ENCODE measurements around the gene DNAH2. TPM values are rescaled to one million over a fixed set of nuclear protein-coding genes. Genes with fewer than 3 reads are reported as not detected.

The DNAH2 gene
- total and polyA plus RNA-seq, 2 of the 13 experiments (the other 11 are each of a cell fraction or from before 2014, with no cell fraction given) = not detected

DNA sequence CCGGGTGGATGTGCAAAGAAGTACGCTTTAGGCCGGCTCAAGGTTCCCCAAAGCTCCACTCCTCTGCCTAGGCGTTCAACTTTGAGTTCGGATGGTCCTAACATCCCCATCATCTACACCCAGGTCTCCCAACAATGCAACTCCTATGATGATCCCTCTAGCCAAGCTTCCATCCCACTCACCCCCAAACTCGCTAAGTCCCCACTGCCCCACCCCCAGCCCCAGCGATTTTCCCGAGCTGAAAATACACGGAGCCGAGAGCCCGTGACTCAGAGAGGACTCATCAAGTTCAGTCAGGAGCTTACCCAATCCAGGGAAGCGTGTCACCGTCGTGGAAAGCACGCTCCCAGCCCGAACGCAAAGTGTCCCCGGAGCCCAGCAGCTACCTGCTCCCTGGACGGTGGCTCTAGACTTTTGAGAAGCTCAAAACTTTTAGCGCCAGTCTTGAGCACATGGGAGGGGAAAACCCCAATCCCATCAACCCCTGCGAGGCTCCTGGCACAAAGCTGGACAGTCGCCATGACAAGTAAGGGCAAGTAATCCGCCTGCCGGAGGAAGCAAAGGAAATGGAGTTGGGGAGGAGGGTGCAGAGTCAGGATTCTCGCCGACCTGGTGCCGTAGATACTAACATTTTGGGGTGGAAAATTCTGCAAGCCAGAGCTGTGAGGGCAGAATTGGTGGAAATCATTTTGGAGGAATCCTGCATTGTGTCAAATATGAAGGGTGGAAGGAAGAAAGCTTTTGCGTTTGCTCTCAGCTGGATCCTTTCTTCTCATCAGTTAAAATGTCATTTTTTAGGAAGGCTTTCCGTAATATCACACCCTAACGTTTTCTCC, 30.3 kb upstream of the DNAH2 start, which contains the start of gene TP53 (continued):
- TF ChIP-seq, protein P1, sequence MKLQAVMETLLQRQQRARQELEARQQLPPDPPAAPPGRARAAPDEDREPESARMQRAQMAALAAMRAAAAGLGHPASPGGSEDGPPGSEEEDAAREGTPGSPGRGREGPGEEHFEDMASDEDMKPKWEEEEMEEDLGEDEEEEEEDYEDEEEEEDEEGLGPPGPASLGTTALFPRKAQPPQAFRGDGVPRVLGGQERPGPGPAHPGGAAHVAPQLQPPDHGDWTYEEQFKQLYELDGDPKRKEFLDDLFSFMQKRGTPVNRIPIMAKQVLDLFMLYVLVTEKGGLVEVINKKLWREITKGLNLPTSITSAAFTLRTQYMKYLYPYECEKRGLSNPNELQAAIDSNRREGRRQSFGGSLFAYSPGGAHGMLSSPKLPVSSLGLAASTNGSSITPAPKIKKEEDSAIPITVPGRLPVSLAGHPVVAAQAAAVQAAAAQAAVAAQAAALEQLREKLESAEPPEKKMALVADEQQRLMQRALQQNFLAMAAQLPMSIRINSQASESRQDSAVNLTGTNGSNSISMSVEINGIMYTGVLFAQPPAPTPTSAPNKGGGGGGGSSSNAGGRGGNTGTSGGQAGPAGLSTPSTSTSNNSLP (IDR thresholded peaks at IDR 0.05; ENCODE audit: low read depth, low read length) = no peak
- TF ChIP-seq TCF7L2 (IDR thresholded peaks at IDR 0.05; ENCODE audit: low read depth, low read length) = no peak
- no peak for TF ChIP-seq ZFP62 (CRISPR knock-in tag; IDR thresholded peaks at IDR 0.05)
- TF ChIP-seq KLF9 (CRISPR knock-in tag; IDR thresholded peaks at IDR 0.05; ENCODE audit: low read depth) = no peak; the same call in 1 of the 2 replicates
- TF ChIP-seq ZNF746 (CRISPR knock-in tag; IDR thresholded peaks at IDR 0.05) = no peak
- TF ChIP-seq ZNF761 (CRISPR knock-in tag; conservative IDR thresholded peaks at IDR 0.05) = no peak
- TF ChIP-seq SIX1 (CRISPR knock-in tag; IDR thresholded peaks at IDR 0.05; ENCODE audit: borderline replicate concordance) = peak; percentile 20; the same call in 1 of the 2 replicates
- TF ChIP-seq HNF4G (IDR thresholded peaks at IDR 0.05; ENCODE audit: borderline replicate concordance, low read depth, low read length) = no peak
- no peak for TF ChIP-seq HNF4G (CRISPR knock-in tag; IDR thresholded peaks at IDR 0.05; ENCODE audit: borderline replicate concordance, low read depth)
- 0 out of 2 replicates have a peak, but pooled peaks have one; percentile 24 for TF ChIP-seq TP53 (CRISPR knock-in tag; conservative IDR thresholded peaks at IDR 0.05)
- peak; percentile 75; the same call in 1 of the 2 replicates for TF ChIP-seq HOXA9 (CRISPR knock-in tag; IDR thresholded peaks at IDR 0.05; ENCODE audit: borderline replicate concordance)
- TF ChIP-seq, protein P2, sequence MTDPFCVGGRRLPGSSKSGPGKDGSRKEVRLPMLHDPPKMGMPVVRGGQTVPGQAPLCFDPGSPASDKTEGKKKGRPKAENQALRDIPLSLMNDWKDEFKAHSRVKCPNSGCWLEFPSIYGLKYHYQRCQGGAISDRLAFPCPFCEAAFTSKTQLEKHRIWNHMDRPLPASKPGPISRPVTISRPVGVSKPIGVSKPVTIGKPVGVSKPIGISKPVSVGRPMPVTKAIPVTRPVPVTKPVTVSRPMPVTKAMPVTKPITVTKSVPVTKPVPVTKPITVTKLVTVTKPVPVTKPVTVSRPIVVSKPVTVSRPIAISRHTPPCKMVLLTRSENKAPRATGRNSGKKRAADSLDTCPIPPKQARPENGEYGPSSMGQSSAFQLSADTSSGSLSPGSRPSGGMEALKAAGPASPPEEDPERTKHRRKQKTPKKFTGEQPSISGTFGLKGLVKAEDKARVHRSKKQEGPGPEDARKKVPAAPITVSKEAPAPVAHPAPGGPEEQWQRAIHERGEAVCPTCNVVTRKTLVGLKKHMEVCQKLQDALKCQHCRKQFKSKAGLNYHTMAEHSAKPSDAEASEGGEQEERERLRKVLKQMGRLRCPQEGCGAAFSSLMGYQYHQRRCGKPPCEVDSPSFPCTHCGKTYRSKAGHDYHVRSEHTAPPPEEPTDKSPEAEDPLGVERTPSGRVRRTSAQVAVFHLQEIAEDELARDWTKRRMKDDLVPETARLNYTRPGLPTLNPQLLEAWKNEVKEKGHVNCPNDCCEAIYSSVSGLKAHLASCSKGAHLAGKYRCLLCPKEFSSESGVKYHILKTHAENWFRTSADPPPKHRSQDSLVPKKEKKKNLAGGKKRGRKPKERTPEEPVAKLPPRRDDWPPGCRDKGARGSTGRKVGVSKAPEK (CRISPR knock-in tag; IDR thresholded peaks at IDR 0.05; ENCODE audit: borderline replicate concordance) = no peak
- TF ChIP-seq HOXA5 (CRISPR knock-in tag; IDR thresholded peaks at IDR 0.05) = no peak
- no peak for TF ChIP-seq ZNF570 (CRISPR knock-in tag; IDR thresholded peaks at IDR 0.05; ENCODE audit: borderline replicate concordance)
- no peak for TF ChIP-seq ZNF850 (CRISPR knock-in tag; conservative IDR thresholded peaks at IDR 0.05)
- TF ChIP-seq ZNF550 (CRISPR knock-in tag; IDR thresholded peaks at IDR 0.05; ENCODE audit: borderline replicate concordance) = no peak
- no peak for TF ChIP-seq ZNF615 (CRISPR knock-in tag; IDR thresholded peaks at IDR 0.05; ENCODE audit: borderline replicate concordance)
- TF ChIP-seq BCL6 (CRISPR knock-in tag; IDR thresholded peaks at IDR 0.05) = no peak
- no peak for TF ChIP-seq THYN1 (CRISPR knock-in tag; IDR thresholded peaks at IDR 0.05; ENCODE audit: borderline replicate concordance, low read depth)
- TF ChIP-seq HES4 (CRISPR knock-in tag; IDR thresholded peaks at IDR 0.05; ENCODE audit: borderline replicate concordance) = peak; percentile 78; the same call in 1 of the 2 replicates
- TF ChIP-seq, protein P3, sequence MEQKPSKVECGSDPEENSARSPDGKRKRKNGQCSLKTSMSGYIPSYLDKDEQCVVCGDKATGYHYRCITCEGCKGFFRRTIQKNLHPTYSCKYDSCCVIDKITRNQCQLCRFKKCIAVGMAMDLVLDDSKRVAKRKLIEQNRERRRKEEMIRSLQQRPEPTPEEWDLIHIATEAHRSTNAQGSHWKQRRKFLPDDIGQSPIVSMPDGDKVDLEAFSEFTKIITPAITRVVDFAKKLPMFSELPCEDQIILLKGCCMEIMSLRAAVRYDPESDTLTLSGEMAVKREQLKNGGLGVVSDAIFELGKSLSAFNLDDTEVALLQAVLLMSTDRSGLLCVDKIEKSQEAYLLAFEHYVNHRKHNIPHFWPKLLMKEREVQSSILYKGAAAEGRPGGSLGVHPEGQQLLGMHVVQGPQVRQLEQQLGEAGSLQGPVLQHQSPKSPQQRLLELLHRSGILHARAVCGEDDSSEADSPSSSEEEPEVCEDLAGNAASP (CRISPR knock-in tag; IDR thresholded peaks at IDR 0.05; ENCODE audit: borderline replicate concordance) = no peak
- TF ChIP-seq, protein P4, sequence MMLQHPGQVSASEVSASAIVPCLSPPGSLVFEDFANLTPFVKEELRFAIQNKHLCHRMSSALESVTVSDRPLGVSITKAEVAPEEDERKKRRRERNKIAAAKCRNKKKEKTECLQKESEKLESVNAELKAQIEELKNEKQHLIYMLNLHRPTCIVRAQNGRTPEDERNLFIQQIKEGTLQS (CRISPR knock-in tag; IDR thresholded peaks at IDR 0.05) = no peak
- peak; percentile 56 for TF ChIP-seq FOSL2 (CRISPR knock-in tag; IDR thresholded peaks at IDR 0.05)
- TF ChIP-seq SAP130 (CRISPR knock-in tag; IDR thresholded peaks at IDR 0.05; ENCODE audit: low read depth) = peak; percentile 97
- TF ChIP-seq NCOA2 (CRISPR knock-in tag; IDR thresholded peaks at IDR 0.05) = no peak; the same call in 1 of the 2 replicates
